ENCODE measurements around the gene ACYP2.
A peak's percentile ranks its signal among the peaks of the same experiment; 100 is the strongest.
"Not testable (repeated sequence)": the region's sequence is repeated elsewhere in the genome, so short reads cannot be mapped to it uniquely, and the experiment has no call there.

ACYP2 gene

GRCh38 chr2:54271843-54272627, 156.6 kb downstream of the ACYP2 start:
- peak; percentile 35 to 71 (median 57) for DNase-seq

- DNase-seq: no peak
Measured at GRCh38 chr2:54274781-54275242, 159.4 kb downstream of the ACYP2 start.

- no peak for DNase-seq
Measured at GRCh38 chr2:54275541-54275940, 160.1 kb downstream of the ACYP2 start.

GRCh38 chr2:54279385-54279784, 164.0 kb downstream of the ACYP2 start:
- DNase-seq: no peak

- no peak for DNase-seq
Measured at GRCh38 chr2:54284826-54285225, 169.4 kb downstream of the ACYP2 start.

- no peak for DNase-seq
Measured at GRCh38 chr2:54285451-54285850, 170.0 kb downstream of the ACYP2 start.

GRCh38 chr2:54287532-54287931, 172.1 kb downstream of the ACYP2 start:
- no peak for DNase-seq

GRCh38 chr2:54289917-54290316, 174.5 kb downstream of the ACYP2 start:
- no peak for DNase-seq

GRCh38 chr2:54290356-54291025, 175.1 kb downstream of the ACYP2 start:
- no peak for DNase-seq

- not testable (repeated sequence) for DNase-seq
Measured at GRCh38 chr2:54294665-54295064, 179.2 kb downstream of the ACYP2 start.

- no peak for DNase-seq
Measured at GRCh38 chr2:54295911-54296310, 180.5 kb downstream of the ACYP2 start.

- DNase-seq: no peak
Measured at GRCh38 chr2:54298514-54298913, 183.1 kb downstream of the ACYP2 start.

GRCh38 chr2:54303631-54304030, 188.2 kb downstream of the ACYP2 start:
- DNase-seq: no peak

GRCh38 chr2:54306556-54306955, 191.1 kb downstream of the ACYP2 start:
- no peak for DNase-seq

GRCh38 chr2:54308186-54308585, 192.8 kb downstream of the ACYP2 start:
- no peak for DNase-seq

- DNase-seq: no peak
Measured at GRCh38 chr2:54308782-54309181, 193.4 kb downstream of the ACYP2 start.

- no peak for DNase-seq
Measured at GRCh38 chr2:54310311-54310710, 194.9 kb downstream of the ACYP2 start.

- no peak for DNase-seq
Measured at GRCh38 chr2:54310961-54311360, 195.5 kb downstream of the ACYP2 start.

- DNase-seq: no peak
Measured at GRCh38 chr2:54313147-54313546, 197.7 kb downstream of the ACYP2 start.

GRCh38 chr2:54317973-54318372, 202.6 kb downstream of the ACYP2 start:
- no peak for DNase-seq

GRCh38 chr2:54318821-54319220, 203.4 kb downstream of the ACYP2 start:
- no peak for DNase-seq

- DNase-seq: no peak
Measured at GRCh38 chr2:54321047-54321446, 205.6 kb downstream of the ACYP2 start.

- DNase-seq: not testable (repeated sequence)
Measured at GRCh38 chr2:54324517-54324916, 209.1 kb downstream of the ACYP2 start.

GRCh38 chr2:54325148-54325547, 209.7 kb downstream of the ACYP2 start:
- no peak for DNase-seq
